GM21723 (cell line): ENCODE data around the gene RFT1.

ENCODE experiments used
- ATAC-seq: cut with Tn5 transposase; IDR thresholded peaks from one replicate; pipeline ENCODE4 v1.9.1; 2021; ENCODE audit warnings: mild to moderate bottlenecking, moderate library complexity; ENCODE audit not compliant: unreplicated experiment

The RFT1 gene, protein sequence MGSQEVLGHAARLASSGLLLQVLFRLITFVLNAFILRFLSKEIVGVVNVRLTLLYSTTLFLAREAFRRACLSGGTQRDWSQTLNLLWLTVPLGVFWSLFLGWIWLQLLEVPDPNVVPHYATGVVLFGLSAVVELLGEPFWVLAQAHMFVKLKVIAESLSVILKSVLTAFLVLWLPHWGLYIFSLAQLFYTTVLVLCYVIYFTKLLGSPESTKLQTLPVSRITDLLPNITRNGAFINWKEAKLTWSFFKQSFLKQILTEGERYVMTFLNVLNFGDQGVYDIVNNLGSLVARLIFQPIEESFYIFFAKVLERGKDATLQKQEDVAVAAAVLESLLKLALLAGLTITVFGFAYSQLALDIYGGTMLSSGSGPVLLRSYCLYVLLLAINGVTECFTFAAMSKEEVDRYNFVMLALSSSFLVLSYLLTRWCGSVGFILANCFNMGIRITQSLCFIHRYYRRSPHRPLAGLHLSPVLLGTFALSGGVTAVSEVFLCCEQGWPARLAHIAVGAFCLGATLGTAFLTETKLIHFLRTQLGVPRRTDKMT

DNA sequence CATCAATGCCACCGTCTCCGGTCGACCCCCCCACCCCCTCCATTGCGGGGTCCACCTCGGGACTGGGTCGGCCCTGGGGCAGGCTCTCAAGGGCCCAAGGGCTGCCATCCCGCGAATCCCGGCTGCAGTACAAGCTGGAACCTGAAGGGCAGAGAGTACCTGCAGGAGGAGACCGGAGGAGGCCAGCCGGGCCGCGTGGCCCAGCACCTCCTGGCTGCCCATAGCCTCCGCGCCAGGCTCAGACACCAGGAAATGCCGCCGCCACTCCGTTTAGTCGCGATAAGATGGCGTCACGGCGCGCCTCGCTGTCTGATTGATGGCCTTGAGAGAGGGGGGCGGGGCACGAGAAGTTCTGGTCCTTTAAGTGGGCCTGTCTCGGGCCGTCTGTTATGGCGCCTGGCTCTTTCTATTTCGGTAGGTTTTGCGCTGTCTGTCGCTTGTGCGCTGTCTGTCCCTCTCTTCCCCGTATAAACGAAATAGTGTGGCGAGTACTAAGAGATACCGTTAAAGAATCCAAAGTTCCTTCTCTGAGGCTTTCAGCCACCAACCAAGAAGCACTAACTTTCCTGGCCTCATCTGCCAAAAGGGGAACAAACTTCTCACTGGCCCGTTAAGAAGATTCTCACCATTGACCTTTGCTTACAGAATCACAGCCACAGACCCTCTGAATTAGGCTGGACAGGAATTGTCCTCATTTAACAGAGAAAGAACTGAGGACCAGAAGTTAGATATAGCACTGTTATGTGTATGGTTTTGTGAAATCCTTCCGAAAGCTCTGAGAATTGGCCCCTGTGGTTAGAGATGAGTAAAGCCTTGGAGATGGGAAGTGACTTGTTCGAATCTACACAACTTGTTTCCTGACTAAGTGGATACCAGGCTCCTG, at the start of gene RFT1:
Gene RFT1 (minus strand): TSS at position 257 of the 883 bp plus-strand sequence. CDS start 35 bp downstream, at position 222.
- peak; percentile 82 for ATAC-seq

DNA sequence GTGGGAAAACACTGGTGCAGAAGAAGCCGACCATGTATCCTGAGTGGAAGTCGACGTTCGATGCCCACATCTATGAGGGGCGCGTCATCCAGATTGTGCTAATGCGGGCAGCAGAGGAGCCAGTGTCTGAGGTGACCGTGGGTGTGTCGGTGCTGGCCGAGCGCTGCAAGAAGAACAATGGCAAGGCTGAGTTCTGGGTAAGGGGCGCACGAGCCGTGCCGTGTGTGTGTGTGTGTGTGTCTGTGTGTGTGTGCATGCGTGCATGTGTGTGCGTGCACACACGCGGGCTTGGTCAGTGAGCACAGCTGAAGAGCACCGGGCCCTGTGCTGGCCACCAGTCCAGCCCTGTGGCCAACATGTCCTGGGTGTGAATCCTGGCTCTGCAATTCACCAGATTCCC, 49.3 kb upstream of the RFT1 start:
- no peak for ATAC-seq

DNA sequence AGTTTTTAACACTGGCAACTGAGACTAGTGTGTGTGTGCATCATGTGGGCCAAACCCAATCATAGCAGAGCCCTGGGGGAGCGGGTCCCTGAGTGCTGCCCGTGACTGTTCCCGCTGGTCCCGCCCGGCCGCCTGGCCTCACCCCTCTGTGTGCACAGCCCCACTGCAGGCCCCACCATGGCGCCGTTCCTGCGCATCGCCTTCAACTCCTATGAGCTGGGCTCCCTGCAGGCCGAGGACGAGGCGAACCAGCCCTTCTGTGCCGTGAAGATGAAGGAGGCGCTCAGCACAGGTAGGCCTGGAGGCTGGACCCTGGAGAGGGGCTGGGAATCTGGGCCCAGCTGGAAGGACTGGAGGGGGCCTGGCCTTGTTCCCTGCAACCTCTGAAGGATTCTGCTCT, 48.0 kb upstream of the RFT1 start:
- ATAC-seq = no peak

DNA sequence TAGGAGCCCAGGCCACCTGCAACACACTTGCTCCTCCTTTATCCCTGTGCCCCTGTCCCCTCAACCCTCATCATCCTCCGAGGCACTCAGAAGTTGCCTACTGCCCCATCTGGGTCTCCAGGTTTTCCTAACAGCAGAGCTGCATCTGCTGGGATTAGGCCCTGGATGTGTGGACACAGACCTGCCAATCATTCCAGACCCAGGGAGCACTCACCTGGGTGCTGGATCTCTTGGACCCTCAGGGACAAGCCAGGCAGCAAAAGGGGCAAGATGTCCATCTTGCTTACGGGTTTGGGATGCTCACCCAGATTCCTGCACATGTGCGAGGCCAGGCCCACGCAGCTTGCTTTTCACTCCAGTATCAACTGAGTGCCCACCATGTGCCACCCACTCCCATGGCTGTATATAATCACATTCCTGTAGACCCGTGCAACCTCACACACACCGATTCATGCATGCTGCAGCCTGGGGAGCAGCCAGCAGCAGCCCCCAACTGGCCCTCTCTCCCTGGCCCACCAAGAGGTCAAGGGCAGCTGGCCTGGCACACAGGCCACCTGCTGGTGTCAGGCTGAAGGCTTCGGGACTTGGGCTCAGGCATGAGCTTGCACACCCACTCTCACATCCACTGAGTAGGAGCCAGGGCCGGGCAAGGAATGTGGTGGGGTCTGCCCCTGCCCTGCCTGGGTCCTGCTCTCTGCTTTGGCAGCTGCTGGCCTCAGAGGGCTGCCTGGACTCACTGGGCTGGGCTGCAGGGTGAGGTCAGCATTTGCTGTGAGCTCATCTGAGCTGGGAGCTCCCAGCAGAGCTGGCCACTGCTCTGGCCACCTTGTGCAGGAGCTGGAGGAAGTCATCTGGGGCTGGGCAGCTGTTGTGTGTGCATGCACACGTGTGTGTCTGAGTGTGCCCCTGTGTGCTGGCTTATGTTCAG, 45.6 kb upstream of the RFT1 start:
- no peak for ATAC-seq

DNA sequence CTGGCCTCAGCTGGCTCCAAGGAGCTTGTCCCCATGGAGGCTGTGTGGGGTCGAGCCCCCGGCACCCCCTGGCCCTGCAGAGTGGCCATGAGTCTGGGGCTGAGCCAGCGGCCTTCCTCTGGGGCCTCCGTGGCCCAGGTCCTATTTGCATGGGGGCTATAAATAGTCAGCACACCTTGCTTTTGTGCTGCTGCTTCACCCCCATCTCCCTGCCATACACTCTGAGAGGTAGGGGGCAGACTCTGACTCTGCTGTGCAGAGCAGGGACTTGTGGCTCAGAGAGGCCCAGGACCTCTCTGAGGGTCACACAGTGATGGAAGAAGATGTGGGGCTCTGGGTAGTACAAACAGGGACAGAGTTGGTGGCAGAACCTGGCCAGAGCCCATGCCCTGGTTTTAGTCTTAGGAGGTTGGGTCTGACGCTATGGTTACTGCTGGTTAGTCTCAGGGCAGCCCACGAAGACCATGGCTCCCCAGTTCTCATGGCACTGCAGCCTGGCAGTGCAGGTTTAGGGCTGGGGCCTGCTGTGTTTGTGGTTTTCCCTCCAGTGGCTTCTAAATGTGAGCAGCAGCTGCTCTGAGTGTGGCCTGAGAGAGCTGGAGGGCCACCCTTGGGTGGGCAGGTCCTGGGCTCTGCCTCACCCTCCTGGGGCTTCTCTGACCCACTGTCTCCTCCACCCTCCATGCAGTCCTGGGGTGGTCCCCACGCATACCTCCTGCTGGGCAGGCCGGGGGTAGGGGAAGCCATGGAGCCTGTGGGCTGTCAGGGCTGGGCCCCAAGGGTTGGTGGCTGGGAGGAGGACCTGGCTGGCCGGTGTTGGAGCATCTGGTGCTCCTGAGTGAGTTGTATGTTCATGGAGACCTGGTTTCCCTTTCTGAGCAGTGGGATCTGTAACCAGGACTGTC, 44.4 kb upstream of the RFT1 start:
- peak; percentile 66 for ATAC-seq

DNA sequence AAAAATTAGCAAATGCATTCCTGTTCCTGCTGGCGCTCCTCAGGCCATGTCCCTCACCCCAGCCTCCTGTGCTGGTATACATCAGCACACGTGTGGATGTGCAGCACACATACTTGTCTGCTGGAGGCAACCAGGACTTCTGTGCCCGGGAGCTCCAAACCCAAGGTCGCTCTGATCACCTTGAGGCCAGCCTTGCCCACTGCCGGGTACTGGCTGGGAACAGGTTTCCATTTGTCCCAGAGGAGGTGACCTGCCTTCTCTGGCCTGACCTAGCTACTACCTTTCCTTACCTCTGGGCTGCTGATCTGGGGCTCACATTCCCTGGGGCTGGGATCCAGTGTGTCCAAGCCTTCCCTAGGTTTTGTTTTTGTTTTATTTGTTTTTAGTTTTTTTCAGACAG, 42.9 kb upstream of the RFT1 start:
- no peak for ATAC-seq

DNA sequence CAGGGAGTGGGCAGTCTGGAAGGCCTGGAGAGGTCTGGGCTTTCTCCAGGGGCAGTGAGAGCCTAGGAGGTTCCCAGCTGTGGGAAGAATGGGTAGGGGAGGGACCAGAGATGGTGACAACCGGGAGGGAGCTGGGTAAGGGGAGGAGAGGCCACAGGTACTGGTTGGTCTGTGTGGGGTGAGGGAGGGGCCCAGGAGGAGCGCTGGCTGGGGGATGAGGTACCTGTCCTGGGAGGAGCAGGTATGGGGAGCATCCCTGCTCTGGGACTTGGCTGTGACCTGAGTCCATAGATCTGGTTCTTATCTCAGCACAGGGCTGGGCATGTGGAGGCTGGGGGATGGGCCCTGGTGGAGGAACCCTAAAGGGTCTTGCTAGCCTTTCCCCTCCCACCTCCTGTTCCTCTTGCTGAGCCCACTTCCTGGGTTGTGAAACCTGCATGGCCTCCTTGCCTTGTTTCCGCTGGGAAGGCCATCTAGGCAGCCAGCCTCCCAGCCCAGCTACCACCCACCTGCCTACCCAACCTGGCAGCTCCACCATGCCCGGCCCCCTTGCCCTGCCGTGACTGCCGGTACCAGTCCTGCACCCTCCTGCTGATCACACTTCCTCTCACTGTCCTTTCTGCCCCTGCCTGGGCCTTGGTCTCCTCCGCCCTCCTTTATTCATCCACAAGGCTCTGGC, 41.7 kb upstream of the RFT1 start:
- ATAC-seq = no peak

DNA sequence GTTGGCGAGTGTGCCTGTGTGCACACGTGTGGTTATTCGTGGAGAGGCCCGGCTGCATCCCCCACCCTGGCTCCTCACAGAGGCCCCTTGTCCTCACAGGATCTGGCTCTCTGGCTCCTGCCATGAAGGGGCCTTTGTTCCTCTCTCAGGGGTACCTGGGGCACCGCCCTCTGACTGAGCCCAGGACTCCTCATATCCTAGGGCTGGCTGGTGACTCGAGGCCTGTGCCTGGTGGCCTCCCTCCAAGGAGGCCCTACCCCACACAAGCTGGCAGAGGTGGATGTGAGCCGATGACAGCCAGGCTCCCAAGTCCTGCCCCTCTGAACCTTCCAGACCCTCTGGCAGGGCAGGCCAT, 40.8 kb upstream of the RFT1 start:
- no peak for ATAC-seq

DNA sequence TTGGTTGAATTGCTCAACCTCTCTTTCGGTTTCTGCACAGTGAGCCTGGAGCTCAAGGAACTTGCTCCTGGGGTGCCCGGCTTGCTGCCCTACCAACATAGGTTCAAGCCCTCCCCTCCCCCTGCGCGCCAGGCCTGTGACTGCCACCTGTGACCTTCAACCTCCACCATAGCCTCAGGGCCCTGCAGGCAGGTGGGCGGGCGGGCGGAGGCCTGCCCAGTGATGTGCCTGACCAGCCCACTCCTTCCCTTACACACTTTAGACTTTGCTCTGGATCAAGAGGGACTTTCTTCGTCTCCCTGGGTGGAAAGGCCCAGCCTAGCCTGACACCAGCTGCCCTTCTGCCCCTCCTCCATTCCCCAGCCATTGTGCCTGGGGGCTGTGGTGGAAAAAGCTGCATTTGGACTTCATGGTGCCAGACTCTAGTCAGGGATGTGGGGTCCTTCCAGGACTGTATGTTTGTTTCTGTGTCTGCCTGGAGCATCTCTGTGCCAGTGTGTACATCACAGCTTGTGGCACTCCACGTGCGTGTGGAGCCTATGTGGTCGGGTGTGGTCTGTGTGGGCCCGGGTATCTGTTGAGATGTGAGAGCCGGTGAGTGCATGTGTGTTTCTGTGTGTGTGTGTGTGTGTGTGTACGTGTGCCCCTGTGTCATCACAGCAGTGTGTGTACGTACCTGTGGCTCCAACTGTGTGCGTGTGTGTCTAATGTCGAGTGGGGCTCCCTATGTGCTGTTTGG, 40.3 kb upstream of the RFT1 start:
- peak; percentile 42 for ATAC-seq

DNA sequence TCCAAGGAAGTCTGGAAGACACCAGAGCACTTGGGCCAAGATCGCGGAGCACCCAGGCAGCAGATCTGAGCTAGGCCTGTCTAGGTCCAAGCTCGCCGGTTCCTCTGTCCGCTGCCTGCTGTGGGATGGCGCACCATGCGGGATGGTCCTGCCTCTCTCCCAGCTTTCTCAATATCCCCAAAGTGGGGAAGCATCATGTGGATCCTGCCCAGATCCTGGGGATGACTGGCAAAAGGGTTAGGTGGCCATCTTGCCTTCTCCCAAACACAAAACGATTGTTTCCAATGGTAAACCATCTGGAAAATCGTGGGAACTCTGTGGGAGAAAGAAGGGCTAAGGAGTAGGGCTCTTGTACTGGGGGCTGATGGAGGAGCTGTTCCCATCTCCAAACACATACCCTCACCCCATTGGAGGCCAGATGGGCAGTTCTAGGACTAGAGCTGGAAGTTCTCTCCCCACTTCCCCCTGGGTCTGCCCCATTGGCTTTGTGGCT, 39.6 kb upstream of the RFT1 start:
- no peak for ATAC-seq

DNA sequence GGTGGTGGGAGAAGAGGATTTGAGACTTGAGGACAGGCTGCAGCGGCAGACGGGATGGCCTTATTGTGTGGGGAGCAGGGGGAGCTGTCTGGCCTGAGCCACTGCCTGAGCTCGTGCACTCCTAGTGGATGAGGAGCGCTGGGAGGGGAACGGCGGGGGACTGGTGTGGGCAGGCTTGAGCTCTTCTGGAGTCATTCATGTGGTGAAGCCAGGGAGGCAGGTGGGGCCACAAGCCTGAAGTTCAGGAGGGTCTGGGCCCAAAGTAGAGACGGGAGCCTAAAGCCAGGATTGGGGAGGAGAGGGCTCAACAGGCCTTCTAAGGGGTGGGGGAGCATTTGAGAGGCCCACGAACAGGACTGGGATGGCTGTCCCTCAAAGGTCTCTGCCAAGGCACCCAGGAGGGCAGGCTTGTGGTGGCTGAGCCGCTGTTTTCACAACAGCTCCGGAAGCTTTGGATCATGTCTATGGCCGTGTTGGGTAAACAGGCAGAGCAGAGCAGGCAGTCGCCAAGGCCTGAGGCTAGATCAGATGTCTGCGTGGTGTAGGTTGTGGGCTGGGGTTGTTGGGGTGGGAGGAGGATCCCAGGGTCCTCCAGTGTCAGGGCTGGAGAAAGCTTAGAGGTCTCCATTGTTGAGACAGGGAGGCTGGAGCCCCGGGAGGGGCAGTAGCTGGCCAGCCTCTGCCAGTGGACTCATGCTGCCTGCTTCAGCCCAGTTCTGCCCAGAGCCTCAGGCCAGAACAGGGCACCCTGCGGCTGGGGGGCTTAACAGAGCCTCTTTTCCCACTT, 39.0 kb upstream of the RFT1 start:
- ATAC-seq = no peak

DNA sequence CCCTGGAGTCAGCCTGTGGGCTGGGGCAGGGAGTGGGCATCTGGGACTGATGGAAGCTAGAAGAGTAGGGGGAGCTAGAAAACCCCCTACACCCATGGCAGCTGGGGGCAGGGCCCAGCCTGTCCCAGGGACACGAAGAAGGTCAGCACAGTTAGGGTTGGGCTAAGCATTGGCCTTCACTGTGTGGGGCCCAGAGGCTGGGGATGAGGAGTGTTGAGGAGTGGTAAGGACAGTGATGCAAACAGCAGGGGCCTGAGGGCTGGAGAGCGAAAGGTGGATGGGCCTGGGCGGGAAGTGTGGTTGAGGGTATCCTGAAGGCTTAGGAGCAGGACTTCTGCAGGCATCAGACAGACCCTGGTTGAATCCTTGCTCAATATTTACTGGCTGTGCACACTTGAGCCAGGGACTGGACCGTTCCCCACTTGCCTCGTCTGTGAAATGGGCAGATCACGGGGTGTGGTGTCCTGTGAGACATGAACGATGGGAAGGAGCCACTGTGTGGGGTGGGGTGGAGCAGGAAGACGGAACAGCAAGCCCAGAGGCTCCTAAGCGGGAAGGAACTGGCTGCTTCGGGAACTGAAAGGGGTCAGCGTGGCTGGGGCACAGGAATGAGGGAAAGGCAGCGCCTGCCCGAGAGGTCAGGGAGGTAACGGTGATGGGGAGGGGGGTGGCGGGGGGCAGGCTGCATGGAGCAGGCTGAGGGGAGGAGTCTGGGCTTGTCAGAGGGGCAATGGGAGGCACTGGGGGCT, 38.1 kb upstream of the RFT1 start:
- ATAC-seq = no peak

DNA sequence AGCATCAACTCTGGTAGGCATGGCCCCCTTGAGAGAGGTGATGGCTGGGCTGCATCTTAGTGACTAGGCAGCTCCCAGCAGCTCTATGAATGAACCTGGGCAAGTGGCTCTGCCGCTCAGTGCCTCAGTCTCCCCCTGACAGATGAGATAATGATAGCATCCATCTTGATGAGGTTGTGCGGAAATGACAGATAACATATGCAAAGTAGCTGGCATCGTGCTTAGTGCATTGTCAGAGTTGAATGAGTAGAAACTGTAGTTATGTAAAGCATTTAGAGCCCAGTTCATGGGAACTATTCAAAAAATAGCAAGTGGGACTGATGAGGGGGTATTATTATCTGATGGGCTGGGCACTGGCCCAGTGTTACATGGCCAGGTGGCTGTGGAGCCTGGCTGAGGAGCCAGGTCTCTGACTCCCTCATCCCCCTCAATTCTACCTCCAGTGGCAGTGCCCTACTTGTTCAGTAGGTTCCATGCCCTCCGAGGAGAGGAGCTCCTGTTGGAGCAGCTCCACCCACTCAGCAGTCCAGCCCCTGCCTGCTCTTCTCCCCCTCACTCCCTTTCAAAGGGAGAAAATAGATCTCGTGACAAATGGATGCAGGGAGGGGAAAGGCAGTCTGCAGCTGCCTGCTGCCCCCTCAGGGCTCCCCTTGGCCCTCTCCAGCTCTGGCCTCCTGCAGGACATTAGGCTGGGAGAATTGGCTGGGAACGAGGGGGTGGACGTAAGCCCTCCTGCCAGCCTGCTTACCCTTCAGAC, 37.4 kb upstream of the RFT1 start:
- peak; percentile 25 for ATAC-seq

DNA sequence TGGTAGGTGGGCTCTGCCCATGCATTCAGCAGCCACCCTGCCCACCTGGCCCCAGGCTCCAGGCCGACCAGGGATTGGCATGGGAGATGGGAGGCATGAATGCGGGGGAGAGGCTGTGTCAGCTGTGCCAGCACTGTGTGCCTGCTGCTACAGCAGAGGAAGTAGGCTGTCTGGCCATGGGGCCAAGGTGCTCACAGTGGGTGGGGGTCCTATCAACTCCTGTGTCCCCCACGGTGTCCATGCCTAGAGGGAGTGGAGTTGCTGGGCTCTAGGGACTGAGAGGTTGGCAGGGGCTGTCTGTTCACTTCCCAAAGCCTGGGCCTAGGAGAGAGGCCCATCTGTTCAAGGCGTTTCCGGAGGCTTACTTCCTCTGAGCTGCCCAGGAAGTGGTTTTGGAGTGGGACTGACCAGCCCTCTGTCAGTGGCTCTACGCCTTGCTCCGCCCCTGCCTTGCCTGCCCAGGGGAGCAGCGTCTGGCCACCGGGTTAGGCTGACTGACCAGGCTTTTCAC, 36.6 kb upstream of the RFT1 start:
- peak; percentile 26 for ATAC-seq

DNA sequence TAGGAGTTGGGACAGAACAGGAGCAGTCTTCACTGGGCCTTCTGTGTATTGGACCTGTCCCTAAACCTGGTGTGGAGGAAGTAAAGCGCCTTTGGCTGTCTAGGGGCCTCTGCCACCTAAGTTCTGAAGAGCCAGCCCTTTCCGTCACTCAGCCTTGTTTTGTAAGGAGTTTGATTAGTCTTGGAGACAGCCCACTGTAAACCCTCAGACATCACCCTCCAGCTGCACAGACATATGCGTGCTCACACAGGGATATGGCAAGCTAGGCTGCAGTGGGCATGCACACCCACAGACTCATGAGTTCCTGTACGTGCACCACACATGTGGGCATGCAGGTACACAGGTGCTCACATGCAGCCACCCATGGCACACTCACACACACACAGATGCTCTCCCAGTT, 36.0 kb upstream of the RFT1 start:
- no peak for ATAC-seq

DNA sequence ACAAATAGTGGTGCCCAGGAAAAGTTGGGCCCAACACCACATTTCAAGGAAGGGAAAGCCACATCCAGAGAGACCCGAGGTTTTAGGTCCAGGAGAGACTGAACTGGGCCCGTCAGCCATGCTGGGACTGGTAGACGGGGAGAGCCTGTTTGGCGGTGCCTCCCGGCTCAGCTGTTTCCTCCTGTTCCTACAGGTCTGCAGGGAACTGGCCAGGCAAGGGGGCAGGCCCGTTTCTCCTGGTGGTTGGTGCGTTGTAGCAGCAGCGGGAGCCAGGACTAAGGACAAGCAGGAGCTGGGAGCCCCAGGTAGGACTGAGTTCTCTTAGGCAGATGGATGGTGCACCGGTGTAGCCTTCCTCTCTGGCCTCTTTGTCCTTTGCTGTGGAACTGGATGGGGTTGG, 34.7 kb upstream of the RFT1 start:
- ATAC-seq = no peak
